ENCODE results near the gene AQP12A.

Gene AQP12A

GRCh38 chr2:240747256-240747655 is 55.6 kb downstream of the AQP12A start:
- DNase-seq: no peak
